OCI-LY7 (cell line): Measurements from ENCODE around the gene CALN1.

Experiments used
- EZH2phosphoT487 ChIP-seq: fragments of 200-600 bp; sonication (generic); IDR thresholded peaks from 2 replicates; pipeline ENCODE4 v1.6.1; 2018; ENCODE audit warnings: low read depth, borderline replicate concordance, mild to moderate bottlenecking, mixed run types, antibody characterized with exemption, low read length, moderate library complexity, mixed read lengths
- TF ChIP-seq, protein P1 (sequence below): fragments of 200-600 bp; sonication (generic); conservative IDR thresholded peaks from 2 replicates; pipeline ENCODE4 v1.5.1; 2014; ENCODE audit warnings: mild to moderate bottlenecking, antibody characterized with exemption, low read length, moderate library complexity, mixed read lengths

DNA sequence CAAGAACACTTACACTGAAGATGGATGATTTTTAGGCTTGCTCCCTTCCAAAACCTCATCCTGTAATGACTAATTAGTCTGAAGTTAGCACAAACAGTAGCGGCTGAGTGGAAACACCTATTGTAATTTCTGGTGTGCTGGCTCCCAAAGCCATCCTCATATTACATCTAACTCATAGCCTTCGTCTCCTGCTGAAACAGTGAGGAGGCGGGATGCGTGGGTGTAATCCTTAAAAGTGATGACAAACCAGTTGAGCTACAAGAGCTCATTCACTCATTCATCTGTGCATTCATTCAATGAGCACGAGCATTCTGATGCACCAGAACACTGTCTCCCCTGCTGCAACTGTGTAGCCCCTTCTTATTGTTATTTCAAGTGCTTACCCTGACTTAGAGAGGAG lies 235.3 kb downstream of the CALN1 start:
- TF ChIP-seq, protein P1, sequence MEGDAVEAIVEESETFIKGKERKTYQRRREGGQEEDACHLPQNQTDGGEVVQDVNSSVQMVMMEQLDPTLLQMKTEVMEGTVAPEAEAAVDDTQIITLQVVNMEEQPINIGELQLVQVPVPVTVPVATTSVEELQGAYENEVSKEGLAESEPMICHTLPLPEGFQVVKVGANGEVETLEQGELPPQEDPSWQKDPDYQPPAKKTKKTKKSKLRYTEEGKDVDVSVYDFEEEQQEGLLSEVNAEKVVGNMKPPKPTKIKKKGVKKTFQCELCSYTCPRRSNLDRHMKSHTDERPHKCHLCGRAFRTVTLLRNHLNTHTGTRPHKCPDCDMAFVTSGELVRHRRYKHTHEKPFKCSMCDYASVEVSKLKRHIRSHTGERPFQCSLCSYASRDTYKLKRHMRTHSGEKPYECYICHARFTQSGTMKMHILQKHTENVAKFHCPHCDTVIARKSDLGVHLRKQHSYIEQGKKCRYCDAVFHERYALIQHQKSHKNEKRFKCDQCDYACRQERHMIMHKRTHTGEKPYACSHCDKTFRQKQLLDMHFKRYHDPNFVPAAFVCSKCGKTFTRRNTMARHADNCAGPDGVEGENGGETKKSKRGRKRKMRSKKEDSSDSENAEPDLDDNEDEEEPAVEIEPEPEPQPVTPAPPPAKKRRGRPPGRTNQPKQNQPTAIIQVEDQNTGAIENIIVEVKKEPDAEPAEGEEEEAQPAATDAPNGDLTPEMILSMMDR = no peak
- TF ChIP-seq EZH2phosphoT487 = no peak
